Activated CD4-positive, alpha-beta T cell treated with anti-CD3 and anti-CD28 coated beads for 48 hours (primary cell): ENCODE measurements around the gene DTX3L.
"Not testable (repeated sequence)": the region's sequence is repeated elsewhere in the genome, so short reads cannot be mapped to it uniquely, and the experiment has no call there.

Experiments used
- DNase-seq: peaks from one replicate; pipeline ENCODE4 v3.0.0-alpha.2; 2020

The DTX3L gene

DNA sequence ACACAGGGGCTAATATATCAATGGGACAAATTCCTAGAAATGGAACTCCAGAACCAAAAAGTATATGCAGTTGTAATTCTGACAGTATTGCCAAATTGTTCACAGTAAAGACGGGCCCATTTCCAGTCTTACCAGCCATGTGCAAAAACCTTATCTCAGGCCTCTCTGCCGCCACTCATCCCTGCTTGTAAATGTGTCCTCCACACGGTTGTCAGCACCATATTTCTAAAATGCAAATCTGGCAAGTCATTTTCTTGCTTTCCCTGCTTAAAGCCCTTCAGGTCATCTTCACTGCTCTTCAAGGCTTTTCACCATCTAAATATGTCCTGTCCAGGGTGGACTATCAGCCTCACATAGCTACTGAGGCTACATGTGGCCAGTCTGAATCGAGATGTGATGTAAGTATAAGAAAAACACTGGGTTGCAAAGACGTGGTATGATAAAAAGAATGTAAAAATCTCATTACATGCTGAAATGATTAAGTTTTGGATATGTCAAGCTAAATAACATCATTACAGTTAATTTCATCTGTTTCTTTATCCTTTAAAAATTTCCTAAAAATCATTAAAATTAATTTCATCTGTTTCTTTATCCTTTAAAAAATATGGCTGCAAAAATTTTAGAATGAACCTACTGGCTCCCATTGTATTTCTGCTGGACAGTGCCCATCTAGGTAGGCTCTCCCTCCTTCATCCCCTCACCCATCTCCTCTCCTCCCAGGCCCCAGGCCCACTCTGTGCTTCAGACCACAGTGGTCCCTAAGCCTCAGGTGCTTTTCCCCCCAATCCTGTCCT lies 1.0 kb upstream of the DTX3L start:
- DNase-seq, result no peak

GRCh38 chr3:122563717-122564025 lies 467 bp upstream of the DTX3L start:
- peak; percentile 22 for DNase-seq

- not testable (repeated sequence) for DNase-seq
Measured at GRCh38 chr3:122568131-122568530, 4.0 kb downstream of the DTX3L start.

GRCh38 chr3:122568755-122569154 lies 4.6 kb downstream of the DTX3L start:
- no peak for DNase-seq

DNA sequence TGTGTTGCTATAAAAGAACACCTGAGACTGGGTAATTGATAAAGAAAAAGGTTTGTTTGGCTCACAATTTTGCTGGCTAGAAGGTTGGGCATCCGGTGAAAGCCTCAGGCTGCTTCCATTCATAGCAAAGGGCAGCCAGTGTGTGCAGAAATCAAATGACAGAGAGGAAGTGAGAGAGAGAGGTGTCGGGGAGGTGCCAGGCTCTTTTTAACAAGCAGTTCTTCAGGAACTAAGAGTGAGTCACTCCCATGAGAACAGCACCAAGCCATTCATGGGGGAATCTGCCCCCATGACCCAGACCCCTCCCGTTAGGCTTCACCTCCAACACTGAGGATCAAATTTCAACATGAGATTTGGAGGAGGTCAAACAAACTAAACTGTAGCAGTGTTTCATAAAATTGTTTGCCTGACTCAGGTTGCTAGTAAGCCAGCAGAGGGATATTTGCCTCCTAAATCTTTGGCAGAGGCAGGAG lies 8.8 kb downstream of the DTX3L start:
- peak; percentile 36 for DNase-seq

- peak; percentile 56 for DNase-seq
Measured at GRCh38 chr3:122576174-122576940, 12.2 kb downstream of the DTX3L start.

- DNase-seq, result peak; percentile 55
Measured at GRCh38 chr3:122577409-122578031, 13.4 kb downstream of the DTX3L start, which contains the start of gene PARP15. PARP15 (plus strand) TSS chr3:122577650; CDS start chr3:122577668, 18 bp downstream.

- no peak for DNase-seq
Measured at GRCh38 chr3:122578069-122578740, 14.1 kb downstream of the DTX3L start.

DNA sequence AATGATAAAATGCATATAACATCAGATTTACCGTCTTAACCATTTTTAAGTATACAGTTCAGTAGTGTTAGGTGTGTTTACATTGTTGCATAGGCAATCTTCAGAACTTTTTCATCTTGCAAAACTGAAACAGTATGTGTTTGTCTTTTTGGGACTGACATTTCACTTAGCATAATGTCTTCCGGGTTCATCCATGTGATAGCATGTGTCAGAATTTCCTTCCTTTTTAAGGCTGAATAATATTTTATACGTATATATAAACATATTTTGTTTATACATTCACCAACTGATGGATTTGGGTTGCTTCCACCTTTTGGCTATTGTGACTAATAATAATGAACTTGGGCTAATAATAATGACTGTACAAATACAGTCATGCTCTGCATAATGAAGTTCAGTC lies 16.3 kb downstream of the DTX3L start:
- no peak for DNase-seq

- no peak for DNase-seq
Measured at GRCh38 chr3:122581622-122582021, 17.5 kb downstream of the DTX3L start.

GRCh38 chr3:122582390-122582789 lies 18.3 kb downstream of the DTX3L start:
- DNase-seq, result no peak

- DNase-seq, result no peak
Measured at GRCh38 chr3:122586098-122586497, 22.0 kb downstream of the DTX3L start.

GRCh38 chr3:122586773-122587485 lies 22.8 kb downstream of the DTX3L start:
- DNase-seq, result no peak

DNA sequence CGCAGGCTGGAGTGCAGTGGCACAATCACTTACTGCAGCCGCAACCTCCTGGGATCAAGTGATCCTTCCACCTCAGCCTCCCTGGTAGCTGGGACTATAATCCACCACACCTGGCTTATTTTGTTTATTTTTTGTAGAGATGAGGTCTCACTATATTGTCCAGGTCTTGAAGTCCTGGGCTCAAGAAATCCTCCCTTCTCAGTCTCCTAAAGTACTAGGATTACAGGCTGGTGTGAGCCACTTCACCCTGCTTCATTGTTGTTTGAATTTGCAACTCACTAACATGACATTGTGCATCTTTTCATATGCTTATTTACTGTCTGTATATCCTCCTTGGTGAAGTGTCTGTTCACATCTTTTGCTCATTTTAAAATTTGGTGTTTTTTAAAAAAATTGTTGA lies 23.4 kb downstream of the DTX3L start:
- no peak for DNase-seq

- DNase-seq, result no peak
Measured at GRCh38 chr3:122589297-122589696, 25.2 kb downstream of the DTX3L start.

DNA sequence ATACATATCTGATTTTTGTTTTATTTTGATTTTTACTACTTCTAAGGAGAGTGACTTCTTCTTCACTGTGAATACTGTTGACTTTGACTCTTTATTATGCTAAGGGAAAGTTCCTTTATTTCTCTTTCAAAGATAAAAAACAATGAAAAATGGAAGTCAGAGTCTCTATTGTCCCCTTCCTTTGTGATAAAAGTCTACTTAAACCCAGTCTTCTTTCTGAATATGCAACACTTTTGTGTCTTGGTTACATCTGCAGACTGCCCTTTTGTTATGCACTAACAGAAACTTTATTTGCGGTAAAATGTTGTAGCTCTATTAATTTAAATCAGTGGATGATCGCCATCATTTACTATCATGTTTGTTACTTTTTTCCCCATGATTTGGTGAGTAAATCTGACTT lies 26.5 kb downstream of the DTX3L start:
- no peak for DNase-seq

DNA sequence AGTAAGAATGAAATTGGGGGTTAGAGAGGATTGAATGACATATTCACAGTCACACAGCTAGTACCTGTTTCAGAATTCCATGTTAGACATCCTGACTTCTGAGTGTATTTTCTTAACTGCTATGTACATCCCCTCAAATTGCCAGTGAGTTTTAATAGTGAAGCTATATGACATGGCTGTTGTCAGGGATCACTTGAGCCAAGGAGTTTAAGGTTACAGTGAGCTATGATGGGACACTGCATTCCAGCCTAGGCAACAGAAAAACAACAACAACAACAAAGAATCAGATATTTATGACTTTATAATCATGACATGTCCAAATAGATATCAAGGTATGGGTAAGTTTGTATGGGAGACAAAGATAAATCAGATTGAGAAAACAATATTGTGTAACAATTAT lies 29.9 kb downstream of the DTX3L start:
- no peak for DNase-seq

GRCh38 chr3:122598151-122598550 lies 34.0 kb downstream of the DTX3L start:
- DNase-seq, result no peak

DNA sequence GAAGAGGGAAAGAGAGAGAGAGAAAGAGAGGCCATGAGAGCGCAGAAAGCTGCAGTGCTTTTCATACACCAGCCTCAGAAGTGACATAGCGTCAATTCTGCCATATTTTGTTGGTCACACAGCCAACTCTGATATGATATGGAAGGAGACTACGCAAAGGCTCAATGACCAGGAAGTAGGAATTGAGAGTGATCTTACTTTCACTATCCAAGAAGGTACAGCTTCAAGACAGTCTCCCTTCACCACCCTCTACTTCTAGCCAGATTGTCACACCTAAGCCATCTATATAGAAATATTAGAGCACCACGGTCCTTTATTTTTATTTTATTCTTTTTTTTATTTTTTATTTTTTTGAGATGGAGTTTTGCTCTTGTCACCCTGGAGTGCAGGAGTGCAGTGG lies 34.4 kb downstream of the DTX3L start:
- DNase-seq, result no peak

DNA sequence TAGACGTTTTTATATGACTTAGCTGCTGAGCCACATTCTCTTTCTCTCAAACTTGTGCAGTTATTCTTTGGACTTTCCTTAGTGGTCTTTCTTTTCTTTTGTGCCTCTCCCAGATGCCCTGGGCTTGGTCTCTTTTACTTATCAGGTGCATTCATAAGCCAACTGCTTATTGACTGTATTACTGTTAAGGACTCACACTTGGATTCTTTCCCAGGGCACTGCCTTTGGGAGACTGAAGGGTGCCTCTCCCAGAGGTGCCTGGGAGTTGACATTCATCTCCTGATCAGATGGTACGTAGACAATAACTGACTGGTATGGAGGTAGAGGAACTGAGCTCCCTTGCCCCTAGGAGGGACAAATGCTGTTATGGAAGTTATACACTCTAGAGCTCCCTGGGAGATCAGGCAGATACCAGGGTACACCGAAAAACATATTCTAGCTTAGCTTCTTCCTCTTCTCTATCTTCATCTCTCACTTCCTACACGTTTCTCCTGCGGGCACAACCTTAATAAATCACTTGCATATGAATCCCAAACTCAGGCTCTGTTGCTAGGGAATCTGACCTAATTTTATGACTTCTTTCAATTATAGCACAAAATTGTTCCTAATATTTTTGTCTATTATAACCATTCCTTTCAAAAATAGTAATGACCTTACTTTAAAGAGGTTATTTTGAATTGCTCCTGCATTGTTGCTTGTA lies 38.0 kb downstream of the DTX3L start:
- no peak for DNase-seq

- no peak for DNase-seq
Measured at GRCh38 chr3:122603056-122603455, 38.9 kb downstream of the DTX3L start.

- no peak for DNase-seq
Measured at GRCh38 chr3:122606330-122606729, 42.2 kb downstream of the DTX3L start.
